HG03064 (cell line): ENCODE results near the gene PPA1.
A peak's percentile ranks its signal among the peaks of the same experiment; 100 is the strongest.
"Not testable (repeated sequence)": the region's sequence is repeated elsewhere in the genome, so short reads cannot be mapped to it uniquely, and the experiment has no call there.

Source experiments
- ATAC-seq: cut with Tn5 transposase; IDR thresholded peaks from one replicate; pipeline ENCODE4 v1.9.1; 2021; ENCODE audit warnings: low read depth; ENCODE audit not compliant: unreplicated experiment

PPA1 gene

DNA sequence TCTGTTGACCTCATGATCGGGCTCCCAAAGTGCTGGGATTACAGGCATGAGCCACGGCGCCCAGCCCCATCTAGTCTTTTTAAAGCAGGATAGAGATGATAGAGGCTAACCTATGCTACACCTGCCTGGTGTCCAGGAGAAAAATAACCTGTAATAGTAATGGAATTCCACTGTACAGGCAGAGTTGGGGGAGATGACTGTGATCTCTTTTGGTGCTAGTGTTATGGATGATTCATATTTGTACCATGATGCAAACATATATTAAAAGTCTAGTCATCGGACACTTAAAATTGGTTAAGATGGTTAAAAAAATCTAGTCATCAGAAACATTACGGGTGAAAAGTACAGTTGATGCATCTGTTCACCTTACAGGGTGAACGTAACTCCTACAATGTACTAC, 56.8 kb downstream of the PPA1 start:
- no peak for ATAC-seq

DNA sequence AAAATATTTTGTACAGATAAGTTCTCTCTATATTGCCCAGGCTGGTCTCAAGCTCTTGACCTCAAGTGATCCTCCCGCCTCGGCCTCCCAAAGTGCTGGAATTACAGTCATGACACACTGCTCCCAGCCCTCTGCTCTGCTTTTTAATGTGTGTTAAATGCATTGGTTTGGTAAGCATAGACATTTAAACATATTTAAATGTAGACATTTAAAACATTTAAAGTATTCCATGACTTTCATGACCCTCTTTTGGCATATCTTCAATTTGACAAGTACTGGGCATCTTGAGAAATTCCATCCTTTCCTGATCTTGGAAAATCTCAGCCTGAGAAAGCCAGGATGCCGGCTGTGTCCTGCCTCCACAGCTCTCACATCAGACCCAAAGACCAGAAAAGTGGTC, 57.7 kb downstream of the PPA1 start:
- no peak for ATAC-seq

DNA sequence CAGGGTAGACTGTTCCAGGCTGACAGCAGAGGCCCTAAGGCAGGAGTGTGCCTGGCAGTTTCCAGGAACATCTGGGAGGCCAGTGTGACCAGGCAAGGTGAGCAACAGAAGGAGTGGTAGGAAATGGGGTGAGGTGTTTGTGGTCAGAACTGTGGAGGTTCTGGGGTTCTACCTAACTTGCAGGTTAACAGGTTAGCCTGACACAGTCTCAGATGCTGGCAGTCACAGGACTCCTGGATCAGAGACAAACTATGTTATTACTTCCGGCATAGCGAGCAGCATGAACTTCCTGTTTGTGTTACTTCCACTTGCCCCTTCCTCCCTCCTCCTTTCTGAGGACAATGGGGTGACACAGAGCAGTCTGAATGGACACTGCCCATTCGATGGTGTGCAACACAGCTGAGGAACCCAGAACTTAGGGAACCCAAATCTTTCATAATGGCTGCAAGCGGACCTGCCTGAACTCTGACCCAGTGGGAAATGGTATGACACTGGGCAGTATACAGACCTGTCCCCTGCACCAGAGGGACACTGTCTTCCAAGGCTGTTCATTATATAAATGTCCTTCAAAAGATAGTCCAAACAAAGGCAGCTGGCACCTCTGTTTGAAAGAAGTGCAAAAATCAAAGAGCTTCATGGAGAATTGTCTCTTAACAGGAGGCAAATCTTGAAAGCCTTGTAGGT, 59.0 kb downstream of the PPA1 start:
- no peak for ATAC-seq

DNA sequence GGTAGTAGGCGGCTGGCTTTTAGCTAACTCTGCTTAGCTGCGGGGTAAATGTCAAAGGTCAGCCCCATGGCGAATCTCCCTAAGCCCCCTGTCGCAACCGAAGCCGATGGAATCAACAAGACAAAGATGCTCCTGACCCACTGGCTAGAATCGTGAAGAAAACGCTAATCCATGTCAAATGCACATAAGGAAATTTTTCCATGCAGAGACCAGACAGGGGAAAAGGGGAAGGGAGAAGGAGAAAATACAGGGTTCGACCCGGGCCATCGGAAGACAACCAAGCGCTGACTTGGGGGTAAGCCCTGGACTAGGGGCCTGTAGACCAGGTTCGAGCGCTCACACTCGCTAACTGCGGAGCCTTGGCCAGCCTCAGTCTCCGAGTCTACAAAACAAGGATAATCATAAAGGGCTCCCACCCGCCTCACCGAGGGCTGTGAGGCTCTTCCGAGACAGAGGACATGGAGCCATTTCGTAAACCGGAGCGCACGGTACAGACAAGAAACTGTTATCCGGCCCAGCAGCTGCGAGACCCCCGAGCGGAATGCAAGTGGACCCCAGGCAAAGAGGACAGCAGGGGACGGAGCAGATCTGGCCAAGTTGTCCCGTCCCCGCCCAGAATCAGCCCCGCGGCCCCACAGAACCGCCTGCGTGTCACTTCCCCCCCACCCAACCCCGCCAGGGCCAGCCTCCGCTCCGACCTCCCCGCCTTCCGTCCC, 63.4 kb downstream of the PPA1 start:
- no peak for ATAC-seq

DNA sequence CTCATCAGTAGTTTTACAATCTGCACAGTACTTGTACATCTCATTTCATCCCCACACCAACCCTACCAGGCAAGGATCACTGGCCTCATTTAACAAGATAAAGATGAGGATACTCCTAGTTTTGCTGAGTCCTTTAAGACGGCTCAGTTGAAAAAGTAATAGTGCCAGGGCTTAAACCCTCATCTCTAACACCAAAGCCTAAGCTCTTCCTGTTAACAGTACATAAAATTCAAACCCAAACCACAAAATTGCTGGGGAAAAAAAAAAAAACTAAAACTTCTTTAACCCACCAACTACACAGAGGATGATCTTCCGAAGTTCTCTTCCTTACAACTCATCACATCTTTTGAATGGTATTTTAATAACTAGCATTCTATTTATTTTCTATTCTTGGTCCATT, 64.2 kb downstream of the PPA1 start:
- ATAC-seq, result no peak

DNA sequence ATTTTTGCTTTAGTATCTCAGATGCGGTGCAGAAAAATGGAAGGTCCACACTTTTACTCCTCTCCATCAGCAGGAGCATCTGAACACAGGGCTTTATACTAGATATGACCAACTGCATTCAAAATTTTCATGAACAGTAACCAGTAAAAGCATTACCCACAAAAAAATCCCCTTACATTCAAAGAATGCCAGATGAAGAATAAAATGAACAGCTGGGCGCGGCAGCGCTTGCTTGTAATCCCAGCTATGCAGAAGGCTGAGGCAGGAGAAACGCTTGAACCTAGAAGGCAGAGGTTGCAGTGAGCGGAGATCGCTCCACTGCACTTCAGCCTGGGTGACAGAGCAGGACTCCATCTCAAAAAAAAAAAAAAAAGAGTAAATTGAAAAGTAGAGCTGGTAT, 66.0 kb downstream of the PPA1 start:
- no peak for ATAC-seq

DNA sequence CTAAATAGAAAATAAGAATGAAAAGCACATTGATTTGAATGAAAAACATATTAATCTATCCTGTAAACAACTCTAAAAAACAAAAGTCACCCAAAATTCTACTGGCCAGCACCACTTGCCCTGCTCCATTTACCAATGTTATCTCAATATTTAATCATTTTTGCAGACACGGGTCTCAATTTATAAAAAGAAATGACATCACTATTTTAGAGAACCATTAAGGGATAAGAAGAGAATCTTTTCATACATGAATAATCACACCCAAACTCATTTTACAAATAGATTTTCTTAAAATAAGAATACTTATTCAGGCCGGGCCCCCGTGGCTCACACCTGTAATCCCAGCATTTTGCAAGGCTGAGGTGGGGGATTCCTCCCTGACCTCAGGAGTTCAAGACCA, 66.8 kb downstream of the PPA1 start:
- ATAC-seq, result no peak

DNA sequence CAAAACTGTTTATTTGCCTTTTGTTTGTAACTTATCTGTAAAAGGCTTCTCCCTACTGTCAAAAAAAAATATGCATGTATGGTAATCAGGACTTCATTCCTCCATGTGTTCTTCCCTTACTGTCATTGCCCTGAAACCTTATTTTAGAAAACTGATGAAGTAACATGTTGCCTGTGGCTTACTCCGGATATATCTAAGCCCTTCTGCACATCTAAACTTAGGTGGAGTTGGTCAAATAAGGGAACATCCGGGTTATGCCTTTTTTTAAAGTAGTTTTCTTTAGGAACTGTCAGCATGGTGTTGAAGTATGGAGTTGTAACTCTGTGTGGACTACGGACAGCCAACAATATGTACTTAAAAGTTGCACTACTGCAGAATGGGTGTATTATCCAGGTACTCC, 69.1 kb downstream of the PPA1 start:
- no peak for ATAC-seq

DNA sequence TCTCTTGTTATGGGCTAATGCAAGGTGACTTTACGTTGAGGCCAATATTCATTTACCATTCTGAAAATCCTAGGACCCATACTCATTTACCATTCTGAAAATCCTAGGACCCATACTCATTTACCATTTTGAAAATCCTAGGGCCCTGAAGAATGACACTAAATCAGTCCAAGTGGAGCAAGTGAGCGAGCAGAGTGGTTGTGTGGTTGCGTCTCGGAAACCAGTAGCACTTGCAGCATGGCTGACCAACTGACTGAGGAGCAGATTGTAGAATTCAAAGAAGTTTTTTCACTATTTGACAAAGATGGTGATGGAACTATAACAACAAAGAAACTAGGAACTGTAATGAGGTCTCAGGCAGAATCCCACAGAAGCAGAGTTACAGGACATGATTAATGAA, 69.8 kb downstream of the PPA1 start:
- no peak for ATAC-seq

DNA sequence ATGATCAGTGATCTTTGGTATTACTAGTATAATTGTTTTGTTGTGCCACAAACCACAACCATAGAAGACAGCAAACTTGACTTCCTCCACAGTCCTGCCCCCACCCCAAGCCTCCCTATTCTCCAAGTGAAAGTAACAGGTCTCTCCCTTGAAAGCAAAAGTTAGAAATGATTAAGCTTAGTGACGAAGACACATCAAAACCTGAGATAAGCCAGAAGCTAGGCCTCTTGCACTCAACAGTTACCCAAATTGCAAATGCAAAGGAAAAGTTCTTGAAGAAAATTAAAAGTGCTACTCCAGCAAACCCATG, 70.4 kb downstream of the PPA1 start:
- peak; percentile 87 for ATAC-seq

DNA sequence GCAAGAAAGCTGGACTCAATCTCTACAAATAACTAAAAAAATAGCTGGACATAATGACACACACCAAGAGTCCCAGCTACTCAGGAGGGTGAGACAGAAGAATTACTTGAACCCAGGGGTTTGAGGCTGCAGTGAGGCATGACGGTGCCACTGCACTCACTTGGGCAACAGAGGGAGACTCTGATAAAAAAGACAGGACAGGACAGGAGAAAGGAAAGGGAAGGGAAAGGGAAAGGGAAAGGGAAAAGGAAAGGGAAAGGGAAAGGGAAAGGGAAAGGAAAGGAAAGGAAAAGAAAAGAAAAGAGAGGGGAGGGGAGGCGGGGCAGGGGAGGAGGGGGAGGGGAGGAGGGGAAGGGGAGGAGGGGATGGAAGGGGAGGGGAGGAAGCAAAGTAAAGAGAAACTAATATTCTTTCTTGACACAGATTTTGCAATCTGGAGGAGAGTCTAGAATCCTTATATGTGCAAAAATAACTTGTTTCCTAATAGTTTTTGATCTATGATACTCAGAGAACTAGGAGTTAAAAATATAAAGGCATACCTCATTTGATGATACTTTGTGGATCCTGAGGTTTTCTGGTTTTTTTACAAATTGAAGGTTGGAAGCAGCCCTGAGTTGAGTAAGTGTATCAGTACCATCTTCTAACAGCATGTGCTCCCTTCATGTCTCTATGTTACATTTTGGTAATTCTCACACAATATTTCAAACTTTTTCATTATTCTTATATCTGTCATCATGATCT, 70.9 kb downstream of the PPA1 start:
- ATAC-seq, result peak; percentile 8

DNA sequence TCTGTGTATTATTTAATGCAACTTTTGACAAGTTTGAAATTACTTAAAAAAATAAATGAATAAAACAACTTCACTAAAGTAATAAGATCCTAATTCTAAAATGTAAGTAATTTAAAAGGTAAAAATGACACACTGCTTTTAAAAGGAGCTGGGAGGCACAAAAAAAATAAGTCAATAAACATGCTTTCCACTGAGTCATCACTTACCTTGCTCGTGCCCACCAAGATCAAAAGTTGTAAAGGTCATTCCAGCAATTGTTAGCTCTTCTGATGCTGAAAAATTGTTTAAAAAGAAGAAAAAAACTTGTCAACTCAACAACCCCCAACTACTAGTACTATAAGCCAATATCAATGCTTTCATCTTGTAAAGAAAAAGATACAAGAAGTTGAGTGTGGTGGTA, 72.4 kb downstream of the PPA1 start:
- no peak for ATAC-seq

DNA sequence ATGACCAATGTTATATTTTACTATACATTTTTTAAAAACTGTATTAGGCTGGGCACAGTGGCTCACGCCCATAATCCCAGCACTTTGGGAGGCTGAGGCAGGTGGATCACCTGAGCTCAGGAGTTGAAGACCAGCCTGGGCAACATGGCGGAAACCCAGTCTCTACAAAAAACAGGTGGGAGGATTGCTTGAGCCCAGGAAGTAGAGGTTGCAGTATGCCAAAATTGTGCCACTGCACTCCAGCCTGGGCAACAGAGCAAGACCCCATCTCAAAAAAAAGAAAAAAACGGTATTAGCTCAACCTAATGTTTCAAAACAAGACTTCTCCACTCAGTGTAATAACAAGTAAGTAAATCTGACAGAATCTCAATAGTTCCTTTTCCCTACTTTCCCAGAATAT, 73.9 kb downstream of the PPA1 start:
- not testable (repeated sequence) for ATAC-seq

DNA sequence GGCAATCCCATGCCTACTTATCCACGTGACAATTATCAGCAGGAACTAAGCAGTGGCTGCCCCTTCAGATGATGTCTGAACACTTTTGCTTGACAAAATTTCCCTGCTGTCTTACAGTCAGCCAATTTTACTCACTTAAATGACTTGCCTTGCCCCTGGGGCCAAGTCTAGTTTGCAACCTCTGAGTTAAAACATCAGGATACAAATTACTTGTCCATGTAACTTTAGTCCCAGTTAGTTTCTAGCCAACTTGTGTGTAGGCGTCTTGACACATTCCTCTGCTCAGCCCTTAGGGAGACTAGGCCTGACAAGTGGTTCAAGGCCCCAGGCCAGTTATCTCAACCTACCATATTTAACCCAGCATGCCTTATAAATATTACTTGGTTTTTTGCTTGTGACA, 75.1 kb downstream of the PPA1 start:
- ATAC-seq, result no peak

DNA sequence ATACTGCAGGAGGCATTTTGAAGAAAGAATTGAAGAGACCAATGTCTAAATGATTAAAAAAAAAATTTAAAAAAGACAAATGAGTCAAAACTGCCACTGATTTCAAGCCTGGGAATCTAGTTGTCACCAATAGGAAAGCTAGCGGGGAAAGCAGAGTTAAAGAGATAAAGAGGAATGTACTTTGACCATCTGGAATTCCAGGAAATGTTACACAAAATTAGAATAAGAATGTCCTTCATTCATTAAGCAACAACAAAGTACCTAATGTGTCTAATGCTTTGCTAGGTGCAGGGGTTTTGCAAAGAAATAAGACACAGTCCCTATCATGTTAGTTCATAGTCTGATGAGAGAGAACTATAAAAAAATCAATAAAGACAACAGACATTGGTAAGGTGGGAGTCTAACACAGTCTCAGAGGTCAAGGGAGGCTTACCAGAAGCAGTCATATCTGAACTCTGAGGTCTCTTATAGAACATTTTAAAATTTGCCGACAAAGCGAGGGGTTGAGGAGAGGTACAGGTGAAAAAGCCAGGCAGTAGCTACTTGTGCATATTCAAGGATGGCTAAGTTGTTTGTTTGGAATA, 77.9 kb downstream of the PPA1 start:
- no peak for ATAC-seq
